NCI-H128 (cell line): ENCODE data around the gene MRPL51.
"Not testable (repeated sequence)": the region's sequence is repeated elsewhere in the genome, so short reads cannot be mapped to it uniquely, and the experiment has no call there.

Experiments used
- DNase-seq: peaks from one replicate; lab custom pipeline; 2025; ENCODE audit not compliant: unreplicated experiment; lab: John Stamatoyannopoulos, UW

The MRPL51 gene

GRCh38 chr12:6489449-6489848, 3.6 kb downstream of the MRPL51 start:
- no peak for DNase-seq

DNA sequence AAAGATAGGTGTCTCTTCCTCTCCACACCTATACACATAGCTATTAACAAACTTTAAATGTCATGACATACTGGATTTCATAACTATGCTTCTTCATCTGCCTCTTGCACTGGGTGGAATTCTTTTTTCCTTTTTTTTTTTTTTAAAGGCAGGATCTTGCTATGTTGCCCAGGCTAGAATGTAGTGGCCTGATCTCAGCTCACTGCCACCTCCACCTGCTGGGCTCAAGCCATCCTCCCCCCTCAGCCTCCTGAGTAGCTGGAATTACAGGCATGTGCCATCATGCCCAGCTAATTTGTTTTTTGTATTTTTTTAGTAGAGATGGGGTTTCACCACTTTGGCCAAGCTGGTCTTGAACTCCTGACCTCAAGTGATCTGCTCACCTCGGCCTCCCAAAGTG, 4.8 kb downstream of the MRPL51 start:
- no peak for DNase-seq

- no peak for DNase-seq
These were observed 14.6 kb downstream of the MRPL51 start for GRCh38 chr12:6478416-6478815.

GRCh38 chr12:6477601-6478377, 15.3 kb downstream of the MRPL51 start:
- not testable (repeated sequence) for DNase-seq

GRCh38 chr12:6476489-6476888, 16.6 kb downstream of the MRPL51 start:
- DNase-seq: no peak

GRCh38 chr12:6475233-6475975, 17.7 kb downstream of the MRPL51 start:
- DNase-seq: not testable (repeated sequence)

- no peak for DNase-seq
These were observed 20.6 kb downstream of the MRPL51 start for GRCh38 chr12:6472491-6472890.

- DNase-seq: no peak
These were observed 21.1 kb downstream of the MRPL51 start for GRCh38 chr12:6471989-6472360.

- DNase-seq: peak; percentile 92
These were observed 22.5 kb downstream of the MRPL51 start, which contains the start of gene VAMP1 for GRCh38 chr12:6470375-6471163. VAMP1 (minus strand) TSS chr12:6470677; CDS start chr12:6470531, 146 bp downstream.

- DNase-seq: no peak
These were observed 23.3 kb downstream of the MRPL51 start for GRCh38 chr12:6469609-6470374.

DNA sequence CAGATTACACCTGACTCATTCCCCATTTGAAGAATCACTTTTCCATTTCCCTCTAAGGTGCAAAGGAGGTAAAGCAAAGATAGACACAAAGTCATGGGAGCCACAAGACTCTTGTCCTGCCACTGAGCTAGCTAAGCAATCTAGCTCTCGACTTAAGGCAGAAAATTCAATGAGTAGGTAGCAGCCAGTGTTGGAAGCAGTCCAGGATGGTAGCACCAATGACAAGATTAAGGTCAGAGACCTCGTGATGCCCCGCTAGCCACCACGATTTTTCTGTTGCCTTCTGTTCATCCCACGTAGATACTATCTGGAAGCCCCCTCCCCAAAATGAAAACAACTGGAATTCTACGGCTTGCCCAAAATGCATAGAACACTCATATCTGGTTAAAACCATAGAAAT, 24.0 kb downstream of the MRPL51 start:
- no peak for DNase-seq

DNA sequence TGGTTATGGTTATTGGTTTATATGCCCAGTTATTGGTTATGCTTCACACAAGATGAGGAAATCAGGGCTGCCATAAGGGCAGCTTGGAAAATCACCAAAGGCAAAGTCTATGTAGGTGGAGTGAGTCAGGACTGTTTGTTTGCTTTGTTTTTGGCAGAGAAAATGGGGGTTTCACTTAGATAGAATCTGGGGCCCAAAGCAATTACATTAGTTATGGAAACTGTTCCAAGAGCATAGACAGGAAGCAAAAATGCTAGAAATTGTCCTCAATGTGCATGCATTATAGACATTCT, 24.8 kb downstream of the MRPL51 start:
- DNase-seq: no peak

DNA sequence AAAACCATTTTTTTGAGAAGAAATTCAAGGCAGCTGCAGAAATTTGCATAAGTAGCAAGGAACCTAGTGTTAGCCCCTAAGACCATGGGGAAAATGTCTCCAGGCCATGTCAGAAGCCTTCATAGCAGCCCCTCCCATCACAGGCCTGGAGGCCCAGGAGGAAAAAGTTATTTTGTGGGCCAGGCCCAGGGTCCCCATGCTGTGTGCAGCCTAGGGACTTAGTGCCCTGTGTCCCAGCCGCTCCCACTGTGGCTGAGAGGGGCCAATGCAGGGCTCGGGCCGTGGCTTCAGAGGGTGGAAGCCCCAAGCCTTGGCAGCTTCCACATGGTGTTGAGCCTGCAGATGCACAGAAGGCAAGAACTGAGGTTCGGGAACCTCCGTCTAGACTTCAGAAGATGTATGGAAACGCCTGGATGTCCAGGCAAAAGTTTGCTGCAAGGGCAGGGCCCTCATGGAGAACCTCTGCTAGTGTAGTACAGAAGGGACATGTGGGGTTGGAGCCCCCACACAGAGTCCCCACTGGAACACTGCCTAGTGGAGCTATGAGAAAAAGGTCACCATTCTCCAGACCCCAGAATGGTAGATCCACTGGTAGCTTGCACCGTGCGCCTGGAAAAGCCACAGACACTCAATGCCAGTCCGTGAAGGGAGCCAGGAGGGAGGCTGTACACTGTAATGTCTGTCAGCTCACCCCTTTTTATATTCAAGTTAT, 25.3 kb downstream of the MRPL51 start:
- DNase-seq: not testable (repeated sequence)

DNA sequence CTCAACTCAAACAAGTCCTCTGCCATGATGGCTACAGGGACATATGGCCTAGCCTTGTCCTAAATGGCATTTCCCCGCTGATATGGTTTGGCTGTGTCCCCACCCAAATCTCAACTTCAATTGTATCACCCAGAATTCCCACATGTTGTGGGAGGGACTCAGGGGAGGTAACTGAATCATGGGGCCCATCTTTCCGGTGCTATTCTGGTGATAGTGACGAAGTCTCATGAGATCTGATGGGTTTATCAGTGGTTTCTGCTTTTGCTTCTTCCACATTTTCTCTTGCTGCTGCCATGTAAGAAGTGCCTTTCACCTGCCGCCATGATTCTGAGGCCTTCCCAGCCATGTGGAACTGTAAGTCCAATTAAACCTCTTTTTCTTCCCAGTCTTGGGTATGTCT, 26.3 kb downstream of the MRPL51 start:
- DNase-seq: not testable (repeated sequence)

DNA sequence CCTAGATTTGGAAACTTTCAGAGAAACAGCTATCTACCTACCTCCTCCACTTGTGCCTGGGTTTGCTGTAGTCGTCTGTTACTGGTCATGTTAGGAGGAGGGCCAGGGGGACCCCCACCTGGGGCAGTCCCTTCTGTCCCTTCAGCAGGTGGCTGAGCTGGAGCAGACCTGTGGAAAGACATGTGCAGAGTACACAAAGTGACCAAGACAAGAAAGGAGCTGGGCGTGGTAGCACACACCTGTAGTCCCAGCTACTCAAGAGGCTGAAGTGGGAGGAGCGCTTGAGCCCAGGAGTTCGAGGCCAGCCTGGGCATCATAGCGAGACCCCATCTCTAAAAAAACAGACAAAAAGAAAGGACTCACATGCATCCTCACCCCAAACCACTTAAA, 26.9 kb downstream of the MRPL51 start:
- no peak for DNase-seq

DNA sequence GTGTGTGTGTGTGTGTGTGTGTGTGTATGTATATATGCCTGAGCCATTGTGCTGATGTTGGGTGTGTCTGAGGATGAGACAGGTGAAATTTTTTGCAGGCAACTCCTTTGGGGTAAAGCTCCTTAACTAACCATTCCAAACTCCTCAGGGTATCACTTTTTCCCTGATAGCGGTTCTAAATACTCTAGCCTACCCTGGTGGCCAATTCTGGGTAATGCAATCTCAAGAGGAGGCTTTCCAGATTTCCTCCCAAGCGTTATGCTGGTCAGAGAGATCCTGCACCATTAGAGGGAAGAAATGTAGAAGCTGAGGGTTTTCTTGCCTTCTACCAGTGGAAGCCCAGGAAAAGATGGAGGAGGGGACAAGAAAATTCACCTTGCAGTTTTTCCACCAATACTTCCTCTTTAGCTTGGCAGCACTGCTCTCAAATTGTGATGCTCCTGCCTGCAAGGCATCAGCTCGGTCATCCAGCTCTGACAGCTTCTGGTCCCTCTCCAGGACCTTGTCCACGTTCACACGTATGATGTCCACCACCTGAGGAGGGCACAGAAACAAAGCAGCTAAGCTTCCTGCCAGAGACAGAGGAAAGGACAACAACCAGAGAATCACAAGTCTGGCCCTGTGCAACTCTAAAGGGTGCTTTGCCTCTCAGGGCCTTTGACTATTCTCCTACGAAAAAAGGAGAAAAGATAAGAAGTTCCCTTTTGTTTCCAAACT, 27.4 kb downstream of the MRPL51 start:
- DNase-seq: peak; percentile 67

GRCh38 chr12:6464531-6464930, 28.5 kb downstream of the MRPL51 start:
- DNase-seq: no peak

DNA sequence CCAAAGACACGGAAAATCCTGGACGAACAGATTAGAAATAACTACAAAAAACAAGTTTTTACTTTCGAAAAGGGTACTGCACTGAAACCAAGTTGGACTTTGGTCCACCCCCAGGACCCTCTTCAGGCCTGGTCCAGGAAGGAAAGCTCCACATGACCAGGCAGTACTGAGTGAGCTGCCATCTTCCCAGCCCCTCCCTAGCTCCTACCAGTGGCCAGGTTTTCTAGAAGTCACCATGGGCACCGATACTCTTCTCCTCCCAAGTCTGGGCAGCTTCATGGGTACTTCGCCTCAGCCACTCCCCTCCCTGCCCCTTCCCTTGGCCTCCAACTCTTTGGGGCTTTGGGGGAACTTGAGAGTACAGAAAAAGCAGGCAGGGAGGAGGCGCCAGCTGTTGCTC, 29.2 kb downstream of the MRPL51 start:
- no peak for DNase-seq

- no peak for DNase-seq
These were observed 29.8 kb downstream of the MRPL51 start for GRCh38 chr12:6463216-6463615.
